Right lobe of liver (tissue), 6 donors: ENCODE data around the gene CS. TPM values are rescaled to one million over a fixed set of nuclear protein-coding genes. Genes with fewer than 3 reads are reported as not detected.
A peak's percentile ranks its signal among the peaks of the same experiment; 100 is the strongest.

Experiments used
- ATAC-seq, 4 donors: fragments of 200-7000 bp; cut with Tn5 transposase; one replicate each; pipeline ENCODE4 v1.9.1; 2020; ENCODE audit warnings: mild to moderate bottlenecking in 4 of 4, moderate library complexity in 4 of 4
- DNase-seq, 3 donors: peaks; one replicate each; pipeline ENCODE4 v3.0.0-alpha.2; 2020
- H3K27ac ChIP-seq, 3 donors: fragments of 200-600 bp; one replicate each; pipeline ENCODE4 v1.8.0; 2022
- H3K27me3 ChIP-seq, 2 donors: fragments of 200-600 bp; one replicate each; pipeline ENCODE4 v1.8.0; 2022
- H3K36me3 ChIP-seq, 4 donors: fragments of 200-600 bp; sonication (generic) in 1 of 4; one replicate each; pipeline versions ENCODE4 v1.5.1 to v1.8.0; 2017 to 2022; ENCODE audit warnings: control low read depth in 1 of 4
- H3K4me1 ChIP-seq, 4 donors: fragments of 200-600 bp; sonication (generic) in 1 of 4; one replicate each; pipeline versions ENCODE4 v1.5.1 to v1.8.0; 2017 to 2022; ENCODE audit warnings: control low read depth in 1 of 4
- H3K4me3 ChIP-seq, 3 donors: fragments of 200-600 bp; one replicate each; pipeline ENCODE4 v1.8.0; 2022
- H3K9me3 ChIP-seq, 4 donors: fragments of 200-600 bp; sonication (generic) in 1 of 4; one replicate each; pipeline versions ENCODE4 v1.5.1 to v1.8.0; 2017 to 2022; ENCODE audit warnings: control low read depth in 1 of 4
- CTCF ChIP-seq, 4 donors: fragments of 200-600 bp in 3 of 4; fragments of 450-650 bp in 1 of 4; IDR thresholded peaks; one replicate each; pipeline versions ENCODE4 v1.5.1 to v1.8.0; 2016 to 2022; ENCODE audit warnings: antibody characterized with exemption in 4 of 4, mild to moderate bottlenecking in 2 of 4
- POLR2A ChIP-seq: fragments of 450-650 bp; IDR thresholded peaks from one replicate; pipeline ENCODE4 v1.6.1; 2017; ENCODE audit warnings: antibody characterized with exemption, mild to moderate bottlenecking
- WGBS: methylation state at CpG from one replicate; pipeline ENCODE4 v1.1.6; 2018; ENCODE audit warnings: low coverage, low lambda C conversion rate; ENCODE audit not compliant: insufficient coverage; ENCODE audit errors: missing lambda C conversion rate; 5-methylcytosine and 5-hydroxymethylcytosine counted together
- intact Hi-C, 2 donors: fragments of 100-400 bp; cut with DNase I; formaldehyde crosslinking; loops; one replicate each; pipeline versions ENCODE4 v1.11.2 to v1.14.1; 2022
- total RNA-seq, 6 experiments: library from RNA; depleted of rRNA in 2 of 6; stranded (reverse); fragments of >200 nt in 2 of 6; fragmentation: NEBNext Ultra II Directional in 3 of 6; extraction: Animal tissue kit (Norgen Biotek cat#: 25700) in 3 of 6; gene quantifications; one replicate each; pipeline versions ENCODE4 v1.1.0 to v1.2.4, GENCODE V29; 2016 to 2023
- donor health status: DM: no; HTN: yes; CAD: no.
- donor health status: DM: no; HTN: no; CAD: no.
- donor health status: DM: no; HTN: no; CAD: no.
- donor health status: DM: no; HTN: yes; CAD: no.
- donor health status: DM: no; HTN: yes; CAD: no.

Gene CS
- total RNA-seq, 6 experiments from 2014 or later, result 45.6 to 109 (median 61.2) TPM

GRCh38 chr12:56237552-56237951 lies 62.6 kb downstream of the CS start:
- H3K36me3 ChIP-seq, result peaks cover 0 to 17% (median 5%) of the 10 kb centered on the region in 4 donors
- intact Hi-C loops, result no loop called here
- no peak overlapping the region for H3K4me3 ChIP-seq
- ATAC-seq (no peak), DNase-seq (no peak)
- H3K4me1 ChIP-seq, result peaks cover 0 to 5% (median 0%) of the 10 kb centered on the region in 4 donors
- no peaks in the 10 kb centered on the region for H3K27me3 ChIP-seq
- H3K9me3 ChIP-seq, result no peaks in the 10 kb centered on the region
- no peak for TF ChIP-seq CTCF (IDR thresholded peaks at IDR 0.05)
- no peak for TF ChIP-seq POLR2A
- 41% methylated on average over 3 of the region's 11 CpGs for whole genome bisulfite sequencing
- no peak overlapping the region for H3K27ac ChIP-seq

- Histone ChIP-seq H3K4me1 (peaks cover 0 to 5% (median 0%) of the 10 kb centered on the region in 4 donors), H3K9me3 (no peaks in the 10 kb centered on the region), H3K27me3 (no peaks in the 10 kb centered on the region), H3K27ac (no peak overlapping the region), H3K36me3 (peaks cover 0 to 14% (median 5%) of the 10 kb centered on the region in 4 donors), H3K4me3 (no peak overlapping the region)
- no peak for DNase-seq
- 100% methylated on average over 1 of the region's 5 CpGs for WGBS
- no peak for TF ChIP-seq POLR2A
- TF ChIP-seq CTCF (IDR thresholded peaks at IDR 0.05), result no peak
- ATAC-seq, result peak in 1 of 4 donors; percentile 2
- intact Hi-C loops, result no loop called here
These were observed 63.1 kb downstream of the CS start for GRCh38 chr12:56236985-56237384.

DNA sequence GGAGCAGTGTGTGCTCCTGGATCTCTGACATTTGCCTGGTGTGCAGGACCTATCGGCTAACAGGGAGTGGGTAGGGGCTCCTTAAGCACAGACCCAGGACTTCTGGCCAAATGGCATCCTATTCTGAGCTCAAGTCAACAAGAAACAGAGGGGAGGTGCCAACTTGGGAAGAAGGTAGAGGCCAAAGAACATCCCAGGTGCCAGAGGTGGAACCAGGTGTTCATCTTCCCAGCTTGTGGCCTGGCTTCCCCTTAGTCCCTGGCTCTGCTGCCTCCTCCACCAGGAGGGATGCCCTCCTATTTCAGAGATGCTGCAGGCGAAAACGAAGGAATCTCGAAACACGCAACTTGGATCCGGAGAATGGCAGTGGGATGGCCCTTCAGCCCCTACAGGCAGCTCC lies 64.0 kb downstream of the CS start:
- Histone ChIP-seq H3K27ac (no peak overlapping the region), H3K36me3 (peaks cover 0 to 14% (median 5%) of the 10 kb centered on the region in 4 donors), H3K4me3 (no peak overlapping the region), H3K4me1 (peaks cover 0 to 10% (median 4%) of the 10 kb centered on the region in 4 donors), H3K27me3 (no peaks in the 10 kb centered on the region), H3K9me3 (no peaks in the 10 kb centered on the region)
- TF ChIP-seq POLR2A (no peak), CTCF (IDR thresholded peaks at IDR 0.05) (no peak)
- intact Hi-C loops, result no loop called here
- DNase-seq, result no peak
- no peak for ATAC-seq
- WGBS, result 100% methylated on average over 4 of the region's 6 CpGs

- H3K27ac ChIP-seq, result no peak overlapping the region
- ATAC-seq (no peak), DNase-seq (no peak)
- intact Hi-C loops, result no loop called here
- H3K9me3 ChIP-seq, result no peaks in the 10 kb centered on the region
- H3K4me3 ChIP-seq, result no peak overlapping the region
- H3K4me1 ChIP-seq, result peaks cover 0 to 12% (median 4%) of the 10 kb centered on the region in 4 donors
- WGBS, result 71% methylated on average over 8 of the region's 16 CpGs
- H3K27me3 ChIP-seq, result no peaks in the 10 kb centered on the region
- TF ChIP-seq CTCF (IDR thresholded peaks at IDR 0.05), result no peak
- no peak for TF ChIP-seq POLR2A
- H3K36me3 ChIP-seq, result peaks cover 0 to 10% (median 3%) of the 10 kb centered on the region in 4 donors
These were observed 65.2 kb downstream of the CS start for GRCh38 chr12:56234746-56235436.
